Activated T-helper 1 cell treated with anti-CD3 and anti-CD28 coated beads, Interleukin-12 subunit alpha, Interleukin-12 subunit beta, Interleukin-2, Interleukin-4 antibody, amounts not matched to agents 30 ng/mL and 10 ng/mL and 1 ng/mL, durations not matched to agents 14 hours and 24 hours and 36 hours (primary cell): Measurements from ENCODE around the gene ENAH. TPM values are rescaled to one million over a fixed set of nuclear protein-coding genes. Genes with fewer than 3 reads are reported as not detected.
A peak's percentile ranks its signal among the peaks of the same experiment; 100 is the strongest.
"Not testable (repeated sequence)": the region's sequence is repeated elsewhere in the genome, so short reads cannot be mapped to it uniquely, and the experiment has no call there.

ENCODE experiments used
- DNase-seq: peaks from one replicate; pipeline ENCODE4 v3.0.0; 2021; ENCODE audit warnings: low spot score
- H3K27ac Mint-ChIP-seq: one replicate; pipeline ENCODE4 v1.8.0; 2021; ENCODE audit warnings: mild to moderate bottlenecking, mixed read lengths
- H3K27me3 Mint-ChIP-seq: one replicate; pipeline ENCODE4 v1.8.0; 2022; ENCODE audit warnings: mild to moderate bottlenecking, moderate library complexity, mixed read lengths; ENCODE audit not compliant: insufficient read depth
- H3K36me3 Mint-ChIP-seq: one replicate; pipeline ENCODE4 v1.8.0; 2021; ENCODE audit warnings: low read depth, mixed read lengths
- H3K4me1 Mint-ChIP-seq: one replicate; pipeline ENCODE4 v1.8.0; 2021; ENCODE audit warnings: low read depth, mixed read lengths
- H3K4me3 Mint-ChIP-seq: one replicate; pipeline ENCODE4 v1.8.0; 2021; ENCODE audit warnings: mild to moderate bottlenecking, moderate library complexity, mixed read lengths
- H3K9me3 Mint-ChIP-seq: one replicate; pipeline ENCODE4 v1.8.0; 2021; ENCODE audit warnings: mixed read lengths
- intact Hi-C: fragments of 100-400 bp; cut with micrococcal nuclease; formaldehyde crosslinking; loops from one replicate; pipeline ENCODE4 v1.15.1; 2024
- total RNA-seq: library from RNA; stranded (reverse); gene quantifications from 2 replicates; pipeline ENCODE4 v1.2.3, GENCODE V29; 2022

ENAH gene
- total RNA-seq, 1 donor from 2014 or later = 0.23 TPM

GRCh38 chr1:225477296-225477911 lies 175.5 kb downstream of the ENAH start:
- peaks cover 7% of the 10 kb centered on the region for H3K27me3 Mint-ChIP-seq
- peaks cover 2% of the 10 kb centered on the region for H3K36me3 Mint-ChIP-seq
- no peak for DNase-seq
- H3K4me3 Mint-ChIP-seq = no peak overlapping the region
- intact Hi-C loops = loop anchor here (5.0 kb wide), 1 partner anchor 720 kb away; no protein-coding TSS in a partner anchor
- no peaks in the 10 kb centered on the region for H3K9me3 Mint-ChIP-seq
- H3K4me1 Mint-ChIP-seq = peaks cover 41% of the 10 kb centered on the region
- H3K27ac Mint-ChIP-seq = peak overlapping the region; percentile 24

GRCh38 chr1:225476538-225476988 lies 176.4 kb downstream of the ENAH start:
- Mint-ChIP-seq H3K27ac (peak overlapping the region; percentile 21), H3K4me3 (peak overlapping the region; percentile 2), H3K36me3 (peaks cover 2% of the 10 kb centered on the region), H3K27me3 (peaks cover 2% of the 10 kb centered on the region), H3K4me1 (peaks cover 41% of the 10 kb centered on the region), H3K9me3 (no peaks in the 10 kb centered on the region)
- intact Hi-C loops = loop anchor here (1.0 to 5.0 kb wide), 2 partner anchors 296 to 721 kb away; no protein-coding TSS in a partner anchor
- no peak for DNase-seq

GRCh38 chr1:225476100-225476511 lies 176.8 kb downstream of the ENAH start:
- Mint-ChIP-seq H3K4me3 (no peak overlapping the region), H3K27ac (peak overlapping the region; percentile 21), H3K9me3 (no peaks in the 10 kb centered on the region), H3K27me3 (peaks cover 2% of the 10 kb centered on the region), H3K4me1 (peaks cover 41% of the 10 kb centered on the region), H3K36me3 (peaks cover 2% of the 10 kb centered on the region)
- intact Hi-C loops = loop anchor here (1.0 to 5.0 kb wide), 2 partner anchors 296 to 721 kb away; no protein-coding TSS in a partner anchor
- no peak for DNase-seq

- Mint-ChIP-seq H3K4me1 (peaks cover 41% of the 10 kb centered on the region), H3K36me3 (peaks cover 2% of the 10 kb centered on the region), H3K27ac (no peak overlapping the region), H3K9me3 (no peaks in the 10 kb centered on the region), H3K4me3 (no peak overlapping the region), H3K27me3 (peaks cover 2% of the 10 kb centered on the region)
- DNase-seq = peak; percentile 69
- intact Hi-C loops = loop anchor here (1.0 to 5.0 kb wide), 6 partner anchors 79 to 722 kb away; partner anchors contain the start of genes PYCR2 and SRP9
Measured at GRCh38 chr1:225474986-225475820, 177.7 kb downstream of the ENAH start.

- H3K27ac Mint-ChIP-seq = no peak overlapping the region
- H3K9me3 Mint-ChIP-seq = no peaks in the 10 kb centered on the region
- peaks cover 2% of the 10 kb centered on the region for H3K36me3 Mint-ChIP-seq
- no peak for DNase-seq
- H3K4me1 Mint-ChIP-seq = peaks cover 41% of the 10 kb centered on the region
- no peak overlapping the region for H3K4me3 Mint-ChIP-seq
- intact Hi-C loops = loop anchor here (2.0 kb wide), 1 partner anchor 450 kb away; the partner anchor contains the start of gene PYCR2
- H3K27me3 Mint-ChIP-seq = peaks cover 2% of the 10 kb centered on the region
Measured at GRCh38 chr1:225474439-225474985, 178.4 kb downstream of the ENAH start.

GRCh38 chr1:225473676-225474438 lies 179.1 kb downstream of the ENAH start:
- intact Hi-C loops = loop anchor here (2.0 kb wide), 1 partner anchor 451 kb away; the partner anchor contains the start of gene PYCR2
- H3K9me3 Mint-ChIP-seq, H3K36me3 Mint-ChIP-seq, DNase-seq, H3K27me3 Mint-ChIP-seq, H3K4me3 Mint-ChIP-seq: not testable (repeated sequence)
- peak overlapping the region; percentile 75 for H3K27ac Mint-ChIP-seq
- H3K4me1 Mint-ChIP-seq = peaks cover 48% of the 10 kb centered on the region

- H3K9me3 Mint-ChIP-seq, H3K36me3 Mint-ChIP-seq, DNase-seq, H3K27me3 Mint-ChIP-seq, H3K4me3 Mint-ChIP-seq, intact Hi-C loops: not testable (repeated sequence)
- peaks cover 53% of the 10 kb centered on the region for H3K4me1 Mint-ChIP-seq
- peak overlapping the region; percentile 75 for H3K27ac Mint-ChIP-seq
Measured at GRCh38 chr1:225473266-225473665, 179.7 kb downstream of the ENAH start.

GRCh38 chr1:225471453-225472301 lies 181.2 kb downstream of the ENAH start:
- no peaks in the 10 kb centered on the region for H3K9me3 Mint-ChIP-seq
- intact Hi-C loops = no loop called here
- H3K27ac Mint-ChIP-seq = no peak overlapping the region
- H3K4me3 Mint-ChIP-seq = no peak overlapping the region
- no peaks in the 10 kb centered on the region for H3K27me3 Mint-ChIP-seq
- DNase-seq = no peak
- peaks cover 3% of the 10 kb centered on the region for H3K36me3 Mint-ChIP-seq
- peaks cover 48% of the 10 kb centered on the region for H3K4me1 Mint-ChIP-seq

- no peaks in the 10 kb centered on the region for H3K9me3 Mint-ChIP-seq
- H3K27me3 Mint-ChIP-seq = no peaks in the 10 kb centered on the region
- peaks cover 3% of the 10 kb centered on the region for H3K36me3 Mint-ChIP-seq
- H3K27ac Mint-ChIP-seq = no peak overlapping the region
- DNase-seq = no peak
- no peak overlapping the region for H3K4me3 Mint-ChIP-seq
- H3K4me1 Mint-ChIP-seq = peaks cover 43% of the 10 kb centered on the region
- intact Hi-C loops = no loop called here
Measured at GRCh38 chr1:225471109-225471452, 181.8 kb downstream of the ENAH start.

- intact Hi-C loops = no loop called here
- H3K36me3 Mint-ChIP-seq = peaks cover 3% of the 10 kb centered on the region
- no peak overlapping the region for H3K4me3 Mint-ChIP-seq
- no peaks in the 10 kb centered on the region for H3K9me3 Mint-ChIP-seq
- no peak for DNase-seq
- H3K27me3 Mint-ChIP-seq = no peaks in the 10 kb centered on the region
- no peak overlapping the region for H3K27ac Mint-ChIP-seq
- H3K4me1 Mint-ChIP-seq = peaks cover 43% of the 10 kb centered on the region
Measured at GRCh38 chr1:225470211-225471108, 182.5 kb downstream of the ENAH start.

- Mint-ChIP-seq H3K27me3 (no peaks in the 10 kb centered on the region), H3K4me1 (peaks cover 38% of the 10 kb centered on the region), H3K36me3 (peaks cover 3% of the 10 kb centered on the region), H3K9me3 (no peaks in the 10 kb centered on the region), H3K27ac (peak overlapping the region; percentile 95), H3K4me3 (peak overlapping the region; percentile 92)
- intact Hi-C loops = loop anchor here (5.0 to 10.0 kb wide), 2 partner anchors 528 to 974 kb away; partner anchors contain the start of gene SDE2
- no peak for DNase-seq
Measured at GRCh38 chr1:225469051-225469450, 183.9 kb downstream of the ENAH start.
